Colonic mucosa (tissue), 4 donors: Measurements from ENCODE around the gene PRR5. TPM values are rescaled to one million over a fixed set of nuclear protein-coding genes. Genes with fewer than 3 reads are reported as not detected.

ENCODE experiments used
- DNase-seq: peaks from one replicate; pipeline ENCODE4 v3.0.0-alpha.2; 2020
- H3K27ac ChIP-seq: fragments of 200-600 bp; one replicate; pipeline ENCODE4 v1.8.0; 2021
- H3K27me3 ChIP-seq: fragments of 200-600 bp; one replicate; pipeline ENCODE4 v1.8.0; 2021
- H3K36me3 ChIP-seq: fragments of 200-600 bp; one replicate; pipeline ENCODE4 v1.8.0; 2021
- H3K4me1 ChIP-seq: fragments of 200-600 bp; one replicate; pipeline ENCODE4 v1.8.0; 2021; ENCODE audit warnings: mild to moderate bottlenecking
- H3K4me3 ChIP-seq: fragments of 200-600 bp; one replicate; pipeline ENCODE4 v1.8.0; 2021
- H3K9ac ChIP-seq, 2 donors: one replicate each; pipeline ENCODE4 v1.7.0; 2013; ENCODE audit warnings: control low read depth in 2 of 2, low read depth in 2 of 2, low read length in 2 of 2
- H3K9me3 ChIP-seq: fragments of 200-600 bp; one replicate; pipeline ENCODE4 v1.8.0; 2021
- CTCF ChIP-seq: fragments of 200-600 bp; IDR thresholded peaks from one replicate; pipeline ENCODE4 v1.8.0; 2022; ENCODE audit warnings: antibody characterized with exemption, mild to moderate bottlenecking
- intact Hi-C: fragments of 100-400 bp; cut with DNase I; formaldehyde crosslinking; loops from one replicate; pipeline ENCODE4 v1.14.1; 2022
- total RNA-seq, 2 donors: library from RNA; stranded (reverse); fragmentation: NEBNext Ultra II Directional in 1 of 2; extraction: Animal tissue kit (Norgen Biotek cat#: 25700) in 1 of 2; gene quantifications; one replicate each; pipeline ENCODE4 v1.2.1, GENCODE V29; 2021
- donor health status: healthy.
- donor health status: DM: no; HTN: no; CAD: no.
- donor health status: DM: no; HTN: no; CAD: no.

Gene PRR5
- total RNA-seq, 2 donors from 2014 or later, result 21.2 to 45.8 TPM

DNA sequence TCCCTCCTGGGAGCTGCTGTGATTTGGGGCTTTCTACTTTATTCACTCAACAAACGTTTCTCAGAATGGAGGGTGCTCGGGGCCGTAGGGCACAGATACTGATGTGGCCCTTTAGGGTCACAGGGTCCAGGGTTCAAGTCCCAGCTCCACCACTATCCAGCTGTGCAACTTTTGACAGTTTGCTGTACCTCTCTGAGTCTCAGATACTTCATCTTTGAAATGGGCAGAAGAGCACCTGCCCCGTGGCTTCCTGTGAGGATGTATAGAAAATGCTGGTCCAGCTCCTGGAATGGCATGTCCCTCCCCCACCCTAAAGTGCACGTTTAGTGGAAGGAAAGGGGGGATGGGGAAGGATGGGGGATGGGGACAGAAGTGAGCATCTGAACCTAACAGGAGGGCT lies 21.9 kb upstream of the PRR5 start:
- DNase-seq, result no peak
- Histone ChIP-seq H3K9me3 (no peaks in the 10 kb centered on the region), H3K4me3 (no peak overlapping the region), H3K27ac (no peak overlapping the region), H3K9ac (no peak overlapping the region), H3K27me3 (no peaks in the 10 kb centered on the region), H3K4me1 (peaks cover 10% of the 10 kb centered on the region), H3K36me3 (no peaks in the 10 kb centered on the region)
- TF ChIP-seq CTCF, result no peak
- intact Hi-C loops, result no loop called here

DNA sequence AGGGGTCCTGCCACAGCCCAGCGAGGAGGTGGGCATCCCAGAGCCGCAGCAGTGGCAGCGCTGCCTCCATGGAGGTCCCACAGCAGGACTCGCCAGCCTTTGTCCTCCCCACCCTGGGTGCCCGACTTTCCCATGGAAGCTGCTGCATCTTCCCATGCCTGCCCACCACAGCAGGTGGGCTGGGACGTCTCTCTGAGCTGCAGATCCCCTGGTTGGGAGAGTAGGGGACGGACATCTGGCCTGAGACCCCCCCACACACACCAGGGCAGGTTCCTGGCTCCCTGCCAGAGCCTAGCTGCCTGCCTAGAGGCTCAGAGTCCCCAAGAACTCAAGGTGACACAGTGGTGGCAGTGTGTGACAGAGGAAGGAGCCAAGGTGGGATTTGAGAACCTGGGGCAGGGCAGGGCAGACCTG lies 21.5 kb upstream of the PRR5 start:
- Histone ChIP-seq H3K9me3 (no peaks in the 10 kb centered on the region), H3K4me1 (peaks cover 12% of the 10 kb centered on the region), H3K9ac (no peak overlapping the region), H3K27me3 (no peaks in the 10 kb centered on the region), H3K4me3 (no peak overlapping the region), H3K27ac (no peak overlapping the region), H3K36me3 (no peaks in the 10 kb centered on the region)
- intact Hi-C loops, result no loop called here
- no peak for DNase-seq
- TF ChIP-seq CTCF, result no peak

- no peak overlapping the region for H3K4me3 ChIP-seq
- intact Hi-C loops, result no loop called here
- no peaks in the 10 kb centered on the region for H3K9me3 ChIP-seq
Observed at GRCh38 chr22:44682556-44683168, 19.3 kb upstream of the PRR5 start.

DNA sequence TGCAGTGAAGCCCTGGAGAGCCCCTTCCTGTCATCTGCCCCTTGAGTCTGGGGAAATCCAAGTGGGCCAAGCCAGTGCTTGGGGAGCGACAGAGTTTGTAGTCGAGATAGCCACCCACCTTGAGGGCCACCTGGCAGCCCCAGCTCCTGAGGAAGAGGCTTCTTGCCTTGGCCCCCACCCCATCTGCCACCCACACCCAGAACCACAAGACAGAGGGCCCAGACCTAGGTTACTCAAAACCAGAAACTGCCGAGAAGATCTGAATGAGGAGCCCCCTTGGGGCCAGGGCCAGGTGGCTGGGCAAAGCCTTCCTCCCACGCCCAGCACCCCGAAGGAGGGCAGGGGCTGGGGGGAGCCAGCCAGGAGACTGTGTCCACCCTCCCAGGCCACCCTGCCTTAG lies 18.8 kb upstream of the PRR5 start:
- no peak overlapping the region for H3K9ac ChIP-seq
- peaks cover 9% of the 10 kb centered on the region for H3K4me1 ChIP-seq
- H3K27me3 ChIP-seq, result no peaks in the 10 kb centered on the region
- DNase-seq, result no peak
- H3K4me3 ChIP-seq, result no peak overlapping the region
- no peak for TF ChIP-seq CTCF
- no peaks in the 10 kb centered on the region for H3K9me3 ChIP-seq
- intact Hi-C loops, result no loop called here
- H3K27ac ChIP-seq, result no peak overlapping the region
- H3K36me3 ChIP-seq, result no peaks in the 10 kb centered on the region

More at GRCh38 chr22:44682556-44683168, 19.3 kb upstream of the PRR5 start:
- Histone ChIP-seq H3K9ac (no peak overlapping the region), H3K4me1 (peaks cover 9% of the 10 kb centered on the region), H3K27me3 (no peaks in the 10 kb centered on the region), H3K27ac (no peak overlapping the region), H3K36me3 (no peaks in the 10 kb centered on the region)
- TF ChIP-seq CTCF, result no peak
- DNase-seq, result no peak

DNA sequence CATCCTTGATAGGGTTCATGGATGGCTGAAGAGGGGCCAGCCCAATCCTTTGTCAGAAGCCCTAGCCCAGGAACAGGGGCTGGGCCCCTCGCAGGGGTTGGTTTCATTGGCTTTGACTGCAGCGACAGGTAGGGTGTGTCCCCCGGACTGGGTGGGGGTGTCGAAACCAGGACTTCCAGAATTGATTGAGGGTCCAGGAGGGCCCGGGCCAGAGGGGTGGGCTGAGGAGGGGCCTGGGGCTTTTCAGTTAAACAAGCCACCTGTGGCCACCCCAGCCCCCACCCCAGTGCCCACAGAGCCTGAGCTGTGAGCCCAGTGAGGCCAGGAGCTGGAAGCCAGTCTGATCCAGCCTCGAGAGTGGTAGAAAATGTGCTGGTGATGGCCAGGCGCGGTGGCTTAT lies 18.1 kb upstream of the PRR5 start:
- Histone ChIP-seq H3K36me3 (no peaks in the 10 kb centered on the region), H3K9ac (no peak overlapping the region), H3K27ac (no peak overlapping the region), H3K9me3 (no peaks in the 10 kb centered on the region), H3K4me1 (peaks cover 9% of the 10 kb centered on the region), H3K27me3 (no peaks in the 10 kb centered on the region), H3K4me3 (no peak overlapping the region)
- no peak for DNase-seq
- intact Hi-C loops, result no loop called here
- no peak for TF ChIP-seq CTCF
